ENCODE measurements around the gene TUBB2B. TPM values are rescaled to one million over a fixed set of nuclear protein-coding genes. Genes with fewer than 3 reads are reported as not detected.
A peak's percentile ranks its signal among the peaks of the same experiment; 100 is the strongest.

TUBB2B gene
- total RNA-seq, 1 donor from 2014 or later: 144 TPM

GRCh38 chr6:3230256-3230882 lies 2.9 kb upstream of the TUBB2B start:
- H3K9me3 Mint-ChIP-seq (ENCODE audit: unreplicated experiment): no peaks in the 10 kb centered on the region
- peak overlapping the region; percentile 97 for H3K4me2 ChIP-seq (ENCODE audit: low read length)
- no peak overlapping the region for H3K27ac ChIP-seq (ENCODE audit: low read depth, low read length)
- peak overlapping the region; percentile 85 for H3K4me3 Mint-ChIP-seq (ENCODE audit: unreplicated experiment)
- peaks cover 10% of the 10 kb centered on the region for H3K79me2 ChIP-seq (ENCODE audit: insufficient read depth, low read length)
- TF ChIP-seq EZH2 (IDR thresholded peaks at IDR 0.05; ENCODE audit: insufficient read depth, low read length) (no peak), CTCF (IDR thresholded peaks at IDR 0.05; ENCODE audit: insufficient read depth, low read depth, low read length) (no peak)
- FAIRE-seq (no peak), DNase-seq (ENCODE audit: low read depth) (no peak)
- H3K27me3 ChIP-seq (ENCODE audit: insufficient read depth, low read length): peaks cover 69% of the 10 kb centered on the region
- H3K36me3 Mint-ChIP-seq (ENCODE audit: low read depth, unreplicated experiment): peaks cover 5% of the 10 kb centered on the region
- H4K20me1 ChIP-seq (ENCODE audit: insufficient read depth, low read length): peaks cover 11% of the 10 kb centered on the region
- no peaks in the 10 kb centered on the region for H3K36me3 ChIP-seq (ENCODE audit: insufficient read depth, low read length)
- no peaks in the 10 kb centered on the region for H3K9me3 ChIP-seq (ENCODE audit: insufficient read depth, low read depth, low read length)
- peaks cover 10% of the 10 kb centered on the region for H3K27me3 Mint-ChIP-seq (ENCODE audit: low read depth, unreplicated experiment)
- H3K4me1 ChIP-seq (ENCODE audit: insufficient read depth, low read length): peaks cover 35% of the 10 kb centered on the region
- no peak overlapping the region for H2AFZ ChIP-seq (ENCODE audit: low read depth, low read length)
- peak overlapping the region; percentile 50 for H3K27ac Mint-ChIP-seq (ENCODE audit: unreplicated experiment)
- peak overlapping the region; percentile 77 for H3K4me3 ChIP-seq (ENCODE audit: insufficient read depth, low read depth, low read length)
- peaks cover 23% of the 10 kb centered on the region for H3K4me1 Mint-ChIP-seq (ENCODE audit: low read depth, unreplicated experiment)
- H3K9ac ChIP-seq (ENCODE audit: low read length): no peak overlapping the region

- peaks cover 10% of the 10 kb centered on the region for H3K79me2 ChIP-seq (ENCODE audit: insufficient read depth, low read length)
- H3K4me2 ChIP-seq (ENCODE audit: low read length): peak overlapping the region; percentile 82
- Mint-ChIP-seq H3K4me1 (ENCODE audit: low read depth, unreplicated experiment) (peaks cover 23% of the 10 kb centered on the region), H3K27me3 (ENCODE audit: low read depth, unreplicated experiment) (peaks cover 10% of the 10 kb centered on the region), H3K36me3 (ENCODE audit: low read depth, unreplicated experiment) (peaks cover 5% of the 10 kb centered on the region), H3K4me3 (ENCODE audit: unreplicated experiment) (peak overlapping the region; percentile 55), H3K27ac (ENCODE audit: unreplicated experiment) (peak overlapping the region; percentile 50), H3K9me3 (ENCODE audit: unreplicated experiment) (no peaks in the 10 kb centered on the region)
- H3K9ac ChIP-seq (ENCODE audit: low read length): no peak overlapping the region
- TF ChIP-seq CTCF (IDR thresholded peaks at IDR 0.05; ENCODE audit: insufficient read depth, low read depth, low read length) (no peak), EZH2 (IDR thresholded peaks at IDR 0.05; ENCODE audit: insufficient read depth, low read length) (peak; percentile 35)
- peak overlapping the region; percentile 28 for H2AFZ ChIP-seq (ENCODE audit: low read depth, low read length)
- H3K27me3 ChIP-seq (ENCODE audit: insufficient read depth, low read length): peaks cover 69% of the 10 kb centered on the region
- peak overlapping the region; percentile 31 for H3K4me3 ChIP-seq (ENCODE audit: insufficient read depth, low read depth, low read length)
- H3K9me3 ChIP-seq (ENCODE audit: insufficient read depth, low read depth, low read length): no peaks in the 10 kb centered on the region
- H3K4me1 ChIP-seq (ENCODE audit: insufficient read depth, low read length): peaks cover 35% of the 10 kb centered on the region
- no peak overlapping the region for H3K27ac ChIP-seq (ENCODE audit: low read depth, low read length)
- H3K36me3 ChIP-seq (ENCODE audit: insufficient read depth, low read length): no peaks in the 10 kb centered on the region
- DNase-seq (ENCODE audit: low read depth) (no peak), FAIRE-seq (no peak)
- H4K20me1 ChIP-seq (ENCODE audit: insufficient read depth, low read length): peaks cover 11% of the 10 kb centered on the region
Measured at GRCh38 chr6:3229566-3230178, 2.2 kb upstream of the TUBB2B start.
